BLaER1 treated with 17β-estradiol and CSF1 and Interleukin-3, amounts not matched to agents 10 nM and 100 nM (cell line): ENCODE results near the gene DDIT3.

Experiments
- H3K27ac ChIP-seq, 11 experiments: shearing (Covaris generic); formaldehyde crosslinking; 2 replicates each; pipeline ENCODE4 v1.8.1; 2022
- H3K27me3 ChIP-seq, 11 experiments: shearing (Covaris generic); formaldehyde crosslinking; 2 replicates each; pipeline ENCODE4 v1.8.1; 2022
- H3K36me3 ChIP-seq, 11 experiments: shearing (Covaris generic); formaldehyde crosslinking; 2 replicates each; pipeline ENCODE4 v1.8.1; 2022
- H3K4me1 ChIP-seq, 10 experiments: shearing (Covaris generic); formaldehyde crosslinking; 2 replicates each; pipeline ENCODE4 v1.8.1; 2022
- H3K4me2 ChIP-seq, 11 experiments: shearing (Covaris generic); formaldehyde crosslinking; 2 replicates each; pipeline ENCODE4 v1.8.1; 2022
- H3K4me3 ChIP-seq, 10 experiments: shearing (Covaris generic); formaldehyde crosslinking; 2 replicates each; pipeline ENCODE4 v1.8.1; 2022
- H3K9ac ChIP-seq, 11 experiments: shearing (Covaris generic); formaldehyde crosslinking; 2 replicates each; pipeline ENCODE4 v1.8.1; 2022
- H3K9me3 ChIP-seq, 11 experiments: shearing (Covaris generic); formaldehyde crosslinking; replicated peaks in 1 of 11; 2 replicates each; pipeline ENCODE4 v1.8.1; 2022
- H4K20me1 ChIP-seq, 11 experiments: shearing (Covaris generic); formaldehyde crosslinking; 2 replicates each; pipeline ENCODE4 v1.8.1; 2022
- Cebpa-rat ChIP-seq, 11 experiments: shearing (Covaris generic); IDR thresholded peaks; 2 replicates each; pipeline ENCODE4 v1.8.1; 2022

DDIT3 gene

DNA sequence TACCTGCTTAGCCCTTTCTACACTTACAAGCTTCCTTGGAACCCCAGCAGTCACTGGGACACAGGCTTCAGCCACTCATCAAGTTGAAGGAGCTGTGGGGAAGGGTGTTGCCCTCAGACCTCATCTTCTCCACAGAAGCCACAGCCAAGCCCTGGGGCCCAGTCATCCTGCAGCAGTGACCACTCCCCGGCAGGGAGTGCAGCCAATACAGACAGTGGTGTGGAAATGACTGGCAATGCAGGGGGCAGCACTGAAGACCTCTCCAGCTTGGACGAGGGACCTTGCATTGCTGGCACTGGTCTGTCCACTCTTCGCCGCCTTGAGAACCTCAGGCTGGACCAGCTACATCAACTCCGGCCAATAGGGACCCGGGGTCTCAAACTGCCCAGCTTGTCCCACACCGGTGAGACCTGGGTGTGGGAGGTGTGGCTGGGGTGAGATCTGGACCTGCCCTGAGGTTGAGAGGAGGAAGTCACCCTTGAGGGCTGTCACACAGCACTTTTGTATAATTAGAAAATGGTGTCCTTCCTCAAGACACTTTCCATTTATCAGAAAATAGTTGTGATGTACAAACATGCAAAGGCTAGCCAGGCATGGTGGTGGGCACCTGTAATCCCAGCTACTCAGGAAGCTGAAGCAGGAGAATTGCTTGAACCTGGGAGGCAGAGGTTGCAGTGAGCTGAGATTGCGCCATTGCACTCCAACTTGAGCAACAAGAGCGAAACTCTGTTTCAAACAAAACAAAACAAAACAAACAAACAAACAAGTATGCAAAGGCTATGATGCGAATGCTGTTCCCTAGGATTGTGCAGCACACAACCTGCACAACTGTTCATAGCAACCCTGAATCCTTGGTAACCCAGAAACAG is 50.8 kb downstream of the DDIT3 start:
- TF ChIP-seq Cebpa-rat (IDR thresholded peaks at IDR 0.05): no peak
- H3K36me3 ChIP-seq: peaks cover 15 to 74% (median 57%) of the 10 kb centered on the region in 11 experiments; a peak in 19 of 22 replicates
- no peaks in the 10 kb centered on the region for H3K27me3 ChIP-seq
- no peak overlapping the region for H3K9ac ChIP-seq
- H3K4me3 ChIP-seq: no peak overlapping the region
- H3K27ac ChIP-seq: no peak overlapping the region
- H3K4me2 ChIP-seq: no peak overlapping the region
- H4K20me1 ChIP-seq: peaks cover 0 to 92% (median 14%) of the 10 kb centered on the region in 11 experiments; a peak in 10 of 22 replicates
- H3K9me3 ChIP-seq: no peaks in the 10 kb centered on the region
- H3K4me1 ChIP-seq: peaks cover 0 to 71% (median 14%) of the 10 kb centered on the region in 10 experiments; a peak in 13 of 20 replicates

DNA sequence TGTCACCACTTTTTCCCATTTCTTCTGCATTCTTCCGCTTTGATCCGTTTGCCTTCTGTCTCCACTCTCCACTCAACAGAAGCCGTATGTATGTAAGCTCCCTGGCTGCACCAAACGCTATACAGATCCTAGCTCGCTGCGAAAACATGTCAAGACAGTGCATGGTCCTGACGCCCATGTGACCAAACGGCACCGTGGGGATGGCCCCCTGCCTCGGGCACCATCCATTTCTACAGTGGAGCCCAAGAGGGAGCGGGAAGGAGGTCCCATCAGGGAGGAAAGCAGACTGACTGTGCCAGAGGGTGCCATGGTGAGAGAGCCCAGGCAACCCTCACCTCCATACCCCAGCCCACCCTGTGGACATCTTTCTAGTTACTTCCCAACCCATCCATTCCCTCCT is 52.4 kb downstream of the DDIT3 start:
- H4K20me1 ChIP-seq: peaks cover 0 to 76% (median 0%) of the 10 kb centered on the region in 11 experiments; a peak in 8 of 22 replicates
- peaks cover 8 to 58% (median 41%) of the 10 kb centered on the region in 11 experiments; a peak in 19 of 22 replicates for H3K36me3 ChIP-seq
- no peak overlapping the region for H3K4me3 ChIP-seq
- H3K9ac ChIP-seq: no peak overlapping the region
- TF ChIP-seq Cebpa-rat (IDR thresholded peaks at IDR 0.05): no peak
- peaks cover 5 to 72% (median 20%) of the 10 kb centered on the region in 10 experiments for H3K4me1 ChIP-seq
- no peak overlapping the region for H3K4me2 ChIP-seq
- H3K27ac ChIP-seq: no peak overlapping the region
- no peaks in the 10 kb centered on the region for H3K9me3 ChIP-seq
- H3K27me3 ChIP-seq: no peaks in the 10 kb centered on the region; a peak in 1 of 22 replicates

GRCh38 chr12:57467212-57467874 is 53.0 kb downstream of the DDIT3 start:
- no peak for TF ChIP-seq Cebpa-rat (IDR thresholded peaks at IDR 0.05)
- Histone ChIP-seq H3K9ac (no peak overlapping the region), H3K27ac (no peak overlapping the region), H3K4me1 (peaks cover 10 to 72% (median 25%) of the 10 kb centered on the region in 10 experiments), H3K27me3 (no peaks in the 10 kb centered on the region; a peak in 1 of 22 replicates), H3K36me3 (peaks cover 8 to 52% (median 35%) of the 10 kb centered on the region in 11 experiments; a peak in 19 of 22 replicates), H3K4me2 (no peak overlapping the region), H3K4me3 (no peak overlapping the region), H3K9me3 (no peaks in the 10 kb centered on the region), H4K20me1 (peaks cover 0 to 70% (median 0%) of the 10 kb centered on the region in 11 experiments; a peak in 8 of 22 replicates)
